Measurements from ENCODE around the gene CEPT1. TPM values are rescaled to one million over a fixed set of nuclear protein-coding genes. Genes with fewer than 3 reads are reported as not detected.

The CEPT1 gene
- total RNA-seq, 1 donor from 2014 or later: 26.9 TPM

DNA sequence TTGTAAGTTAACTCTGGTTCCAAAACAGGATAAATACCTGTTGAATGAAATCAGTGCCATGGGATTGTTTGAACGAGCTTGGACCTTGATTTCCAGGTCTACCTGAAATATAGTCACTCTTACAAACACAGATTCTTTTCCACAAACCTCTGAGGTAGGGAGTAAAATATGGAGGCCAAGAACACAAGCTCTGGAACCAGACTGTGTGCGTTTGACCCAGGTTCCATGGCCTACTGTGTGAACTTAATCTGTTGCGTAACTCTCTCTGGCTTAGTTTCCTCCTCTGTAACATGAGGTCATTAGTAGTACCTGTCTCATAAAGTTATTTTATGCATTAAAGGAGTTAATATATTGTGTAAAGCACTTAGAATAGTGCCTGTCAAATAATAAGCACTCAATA is 35.3 kb downstream of the CEPT1 start:
- Mint-ChIP-seq H3K36me3 (ENCODE audit: low read depth, unreplicated experiment) (peaks cover 3% of the 10 kb centered on the region), H3K27me3 (ENCODE audit: low read depth, unreplicated experiment) (no peaks in the 10 kb centered on the region), H3K9me3 (ENCODE audit: unreplicated experiment) (no peaks in the 10 kb centered on the region), H3K4me3 (ENCODE audit: unreplicated experiment) (no peak overlapping the region), H3K27ac (ENCODE audit: unreplicated experiment) (no peak overlapping the region), H3K4me1 (ENCODE audit: low read depth, unreplicated experiment) (no peaks in the 10 kb centered on the region)
- no peaks in the 10 kb centered on the region for H3K9me3 ChIP-seq (ENCODE audit: insufficient read depth, low read depth, low read length)
- no peaks in the 10 kb centered on the region for H3K4me1 ChIP-seq (ENCODE audit: insufficient read depth, low read length)
- H3K79me2 ChIP-seq (ENCODE audit: insufficient read depth, low read length): no peaks in the 10 kb centered on the region
- no peak overlapping the region for H3K4me2 ChIP-seq (ENCODE audit: low read length)
- TF ChIP-seq EZH2 (IDR thresholded peaks at IDR 0.05; ENCODE audit: insufficient read depth, low read length): no peak
- H3K9ac ChIP-seq (ENCODE audit: low read length): no peak overlapping the region
- H3K4me3 ChIP-seq (ENCODE audit: insufficient read depth, low read depth, low read length): no peak overlapping the region
- no peak for DNase-seq (ENCODE audit: low read depth)
- H3K27me3 ChIP-seq (ENCODE audit: insufficient read depth, low read length): no peaks in the 10 kb centered on the region
- H3K27ac ChIP-seq (ENCODE audit: low read depth, low read length): no peak overlapping the region
- FAIRE-seq: no peak
- peaks cover 9% of the 10 kb centered on the region for H3K36me3 ChIP-seq (ENCODE audit: insufficient read depth, low read length)
- no peak overlapping the region for H2AFZ ChIP-seq (ENCODE audit: low read depth, low read length)
- no peaks in the 10 kb centered on the region for H4K20me1 ChIP-seq (ENCODE audit: insufficient read depth, low read length)

- H3K9me3 Mint-ChIP-seq (ENCODE audit: unreplicated experiment): no peaks in the 10 kb centered on the region
- Histone ChIP-seq H3K9ac (ENCODE audit: low read length) (no peak overlapping the region), H2AFZ (ENCODE audit: low read depth, low read length) (no peak overlapping the region), H3K36me3 (ENCODE audit: insufficient read depth, low read length) (peaks cover 9% of the 10 kb centered on the region), H3K4me3 (ENCODE audit: insufficient read depth, low read depth, low read length) (no peak overlapping the region), H3K79me2 (ENCODE audit: insufficient read depth, low read length) (no peaks in the 10 kb centered on the region), H3K9me3 (ENCODE audit: insufficient read depth, low read depth, low read length) (no peaks in the 10 kb centered on the region), H3K27me3 (ENCODE audit: insufficient read depth, low read length) (no peaks in the 10 kb centered on the region), H3K4me2 (ENCODE audit: low read length) (no peak overlapping the region), H3K27ac (ENCODE audit: low read depth, low read length) (no peak overlapping the region), H4K20me1 (ENCODE audit: insufficient read depth, low read length) (no peaks in the 10 kb centered on the region), H3K4me1 (ENCODE audit: insufficient read depth, low read length) (no peaks in the 10 kb centered on the region)
- DNase-seq (ENCODE audit: low read depth) (peak; percentile 40), FAIRE-seq (no peak)
- no peaks in the 10 kb centered on the region for H3K27me3 Mint-ChIP-seq (ENCODE audit: low read depth, unreplicated experiment)
- H3K36me3 Mint-ChIP-seq (ENCODE audit: low read depth, unreplicated experiment): peaks cover 3% of the 10 kb centered on the region
- no peak overlapping the region for H3K4me3 Mint-ChIP-seq (ENCODE audit: unreplicated experiment)
- TF ChIP-seq EZH2 (IDR thresholded peaks at IDR 0.05; ENCODE audit: insufficient read depth, low read length): no peak
- TF ChIP-seq CTCF (IDR thresholded peaks at IDR 0.05; ENCODE audit: insufficient read depth, low read depth, low read length): no peak
- no peak overlapping the region for H3K27ac Mint-ChIP-seq (ENCODE audit: unreplicated experiment)
- no peaks in the 10 kb centered on the region for H3K4me1 Mint-ChIP-seq (ENCODE audit: low read depth, unreplicated experiment)
These were observed 36.7 kb downstream of the CEPT1 start for GRCh38 chr1:111176678-111177077.

- Histone ChIP-seq H3K9ac (ENCODE audit: low read length) (no peak overlapping the region), H4K20me1 (ENCODE audit: insufficient read depth, low read length) (no peaks in the 10 kb centered on the region), H3K79me2 (ENCODE audit: insufficient read depth, low read length) (no peaks in the 10 kb centered on the region), H3K36me3 (ENCODE audit: insufficient read depth, low read length) (peaks cover 12% of the 10 kb centered on the region), H3K4me3 (ENCODE audit: insufficient read depth, low read depth, low read length) (no peak overlapping the region), H3K27ac (ENCODE audit: low read depth, low read length) (no peak overlapping the region), H2AFZ (ENCODE audit: low read depth, low read length) (no peak overlapping the region), H3K4me2 (ENCODE audit: low read length) (no peak overlapping the region), H3K4me1 (ENCODE audit: insufficient read depth, low read length) (no peaks in the 10 kb centered on the region), H3K9me3 (ENCODE audit: insufficient read depth, low read depth, low read length) (no peaks in the 10 kb centered on the region), H3K27me3 (ENCODE audit: insufficient read depth, low read length) (no peaks in the 10 kb centered on the region)
- H3K36me3 Mint-ChIP-seq (ENCODE audit: low read depth, unreplicated experiment): peaks cover 3% of the 10 kb centered on the region
- H3K27ac Mint-ChIP-seq (ENCODE audit: unreplicated experiment): no peak overlapping the region
- H3K4me1 Mint-ChIP-seq (ENCODE audit: low read depth, unreplicated experiment): no peaks in the 10 kb centered on the region
- no peaks in the 10 kb centered on the region for H3K27me3 Mint-ChIP-seq (ENCODE audit: low read depth, unreplicated experiment)
- no peaks in the 10 kb centered on the region for H3K9me3 Mint-ChIP-seq (ENCODE audit: unreplicated experiment)
- no peak for TF ChIP-seq EZH2 (IDR thresholded peaks at IDR 0.05; ENCODE audit: insufficient read depth, low read length)
- TF ChIP-seq CTCF (IDR thresholded peaks at IDR 0.05; ENCODE audit: insufficient read depth, low read depth, low read length): no peak
- DNase-seq (ENCODE audit: low read depth) (no peak), FAIRE-seq (no peak)
- H3K4me3 Mint-ChIP-seq (ENCODE audit: unreplicated experiment): no peak overlapping the region
These were observed 40.0 kb downstream of the CEPT1 start for GRCh38 chr1:111179968-111180533.

All from astrocyte (in vitro differentiated cells and primary cell).